Measurements from ENCODE around the gene IKBKG.
A peak's percentile ranks its signal among the peaks of the same experiment; 100 is the strongest.

Gene IKBKG

DNA sequence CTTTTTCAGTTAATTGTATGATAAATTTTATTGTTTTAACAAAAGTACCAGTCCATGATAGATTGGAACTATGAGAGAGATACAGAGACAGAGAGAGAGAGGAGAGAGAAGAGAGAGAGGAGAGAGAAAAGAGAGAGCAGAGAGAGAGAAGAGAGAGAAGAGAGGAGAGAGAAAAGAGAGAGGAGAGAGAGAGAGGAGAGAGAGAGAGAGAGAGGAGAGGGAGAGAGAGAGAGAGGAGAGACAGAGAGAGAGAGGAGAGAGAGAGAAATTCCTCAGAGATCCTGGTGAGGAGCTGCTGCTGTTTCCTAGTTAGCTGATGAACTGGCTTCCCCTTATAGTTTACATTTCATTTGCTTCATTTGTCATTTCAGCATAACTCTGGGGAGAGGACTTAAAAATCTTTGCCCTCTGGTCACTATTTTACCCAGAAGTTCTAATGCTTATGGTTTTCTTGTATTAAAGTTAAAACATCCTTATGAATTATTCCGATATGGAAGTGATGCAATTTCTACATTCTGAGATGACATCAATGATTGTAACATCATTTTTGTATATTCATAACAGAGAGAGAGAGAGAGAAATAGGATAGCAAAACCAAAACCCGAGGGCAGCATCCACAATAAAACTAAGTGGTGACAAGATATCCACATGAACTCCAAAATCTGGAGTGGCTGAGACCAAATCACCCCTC is 48.3 kb downstream of the IKBKG start:
- in situ Hi-C loops (cut with HindIII; ENCODE audit: low sequenced_read_pairs): no loop called here
- no peak for DNase-seq (ENCODE audit: low read depth, low spot score)
- H3K4me3 ChIP-seq (ENCODE audit: low read depth, low read length): no peak overlapping the region
- TF ChIP-seq, protein P1, sequence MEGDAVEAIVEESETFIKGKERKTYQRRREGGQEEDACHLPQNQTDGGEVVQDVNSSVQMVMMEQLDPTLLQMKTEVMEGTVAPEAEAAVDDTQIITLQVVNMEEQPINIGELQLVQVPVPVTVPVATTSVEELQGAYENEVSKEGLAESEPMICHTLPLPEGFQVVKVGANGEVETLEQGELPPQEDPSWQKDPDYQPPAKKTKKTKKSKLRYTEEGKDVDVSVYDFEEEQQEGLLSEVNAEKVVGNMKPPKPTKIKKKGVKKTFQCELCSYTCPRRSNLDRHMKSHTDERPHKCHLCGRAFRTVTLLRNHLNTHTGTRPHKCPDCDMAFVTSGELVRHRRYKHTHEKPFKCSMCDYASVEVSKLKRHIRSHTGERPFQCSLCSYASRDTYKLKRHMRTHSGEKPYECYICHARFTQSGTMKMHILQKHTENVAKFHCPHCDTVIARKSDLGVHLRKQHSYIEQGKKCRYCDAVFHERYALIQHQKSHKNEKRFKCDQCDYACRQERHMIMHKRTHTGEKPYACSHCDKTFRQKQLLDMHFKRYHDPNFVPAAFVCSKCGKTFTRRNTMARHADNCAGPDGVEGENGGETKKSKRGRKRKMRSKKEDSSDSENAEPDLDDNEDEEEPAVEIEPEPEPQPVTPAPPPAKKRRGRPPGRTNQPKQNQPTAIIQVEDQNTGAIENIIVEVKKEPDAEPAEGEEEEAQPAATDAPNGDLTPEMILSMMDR (IDR thresholded peaks at IDR 0.05; ENCODE audit: low read depth, low read length): no peak

DNA sequence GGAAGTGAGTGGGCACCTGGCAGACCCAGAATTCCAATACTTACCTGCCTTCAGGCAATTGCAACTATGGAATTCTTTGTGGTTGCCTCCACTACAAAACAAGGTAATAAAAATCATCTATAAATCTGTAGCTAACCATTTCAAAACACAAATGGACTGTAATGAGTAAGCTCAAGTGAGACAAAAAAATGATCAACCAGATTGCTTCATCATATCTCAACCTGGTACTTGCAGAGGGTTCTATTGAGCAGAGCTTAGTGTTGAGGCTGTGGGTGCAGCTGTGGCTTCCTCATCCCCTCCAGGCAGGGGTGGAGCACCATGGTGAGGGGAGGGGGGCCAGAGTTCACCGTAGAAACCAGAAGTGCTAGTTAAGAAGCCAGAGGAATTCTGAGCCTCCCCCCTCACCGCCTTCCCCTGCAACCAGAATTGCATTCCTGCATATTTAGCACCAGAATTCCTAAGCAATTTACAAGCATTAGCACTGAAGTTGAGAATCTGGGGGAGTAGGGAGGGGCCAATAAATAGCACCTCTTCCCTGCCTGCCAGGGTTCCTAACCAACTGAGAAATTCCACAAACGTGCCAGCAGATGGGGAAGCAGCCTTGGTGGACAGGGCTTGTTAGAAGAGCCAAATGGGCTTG is 49.0 kb downstream of the IKBKG start:
- TF ChIP-seq, protein P1 (IDR thresholded peaks at IDR 0.05; ENCODE audit: low read depth, low read length): no peak
- in situ Hi-C loops (cut with HindIII; ENCODE audit: low sequenced_read_pairs): no loop called here
- DNase-seq (ENCODE audit: low read depth, low spot score): peak; percentile 77
- H3K4me3 ChIP-seq (ENCODE audit: low read depth, low read length): no peak overlapping the region

DNA sequence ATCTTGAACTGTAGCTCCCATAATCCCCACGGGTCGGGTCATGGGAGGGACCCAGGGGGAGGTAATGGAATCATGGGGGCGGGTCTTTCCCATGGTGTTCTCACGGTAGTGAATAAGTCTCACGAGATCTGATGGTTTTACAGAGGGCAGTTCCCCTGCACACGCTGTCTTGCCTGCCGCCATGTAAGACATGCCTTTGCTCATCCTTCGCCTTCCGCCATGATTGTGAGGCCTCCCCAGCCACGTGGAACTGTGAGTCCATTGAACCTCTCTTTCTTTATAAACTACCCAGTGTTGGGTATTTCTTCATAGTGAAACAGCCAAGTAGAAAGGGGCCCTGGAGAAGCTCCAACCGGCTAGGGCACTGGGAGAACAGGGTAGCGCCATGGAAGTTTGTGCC is 49.8 kb downstream of the IKBKG start:
- in situ Hi-C loops (cut with HindIII; ENCODE audit: low sequenced_read_pairs): no loop called here
- TF ChIP-seq, protein P1 (IDR thresholded peaks at IDR 0.05; ENCODE audit: low read depth, low read length): no peak
- no peak for DNase-seq (ENCODE audit: low read depth, low spot score)
- H3K4me3 ChIP-seq (ENCODE audit: low read depth, low read length): no peak overlapping the region

DNA sequence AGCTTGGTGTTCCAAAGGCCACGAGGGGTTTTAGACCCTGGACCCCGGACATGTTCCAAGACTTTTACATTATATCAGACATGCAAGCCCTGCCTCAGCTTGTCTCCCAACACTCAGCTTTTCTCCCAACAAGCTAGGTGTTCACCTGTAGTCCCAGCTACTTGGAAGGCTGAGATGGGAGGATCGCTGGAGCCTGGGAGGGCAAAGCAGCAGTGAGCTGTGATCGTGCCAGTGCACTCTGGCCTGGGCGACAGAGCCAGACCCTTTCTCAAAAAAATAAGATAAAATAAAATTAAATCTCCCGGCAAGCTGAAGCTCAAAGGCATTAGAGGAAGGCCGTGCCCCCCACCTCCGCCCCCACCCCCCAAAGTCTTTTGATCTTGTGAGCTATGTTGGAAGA is 51.2 kb downstream of the IKBKG start:
- TF ChIP-seq, protein P1 (IDR thresholded peaks at IDR 0.05; ENCODE audit: low read depth, low read length): no peak
- no peak for DNase-seq (ENCODE audit: low read depth, low spot score)
- in situ Hi-C loops (cut with HindIII; ENCODE audit: low sequenced_read_pairs): no loop called here
- H3K4me3 ChIP-seq (ENCODE audit: low read depth, low read length): no peak overlapping the region

DNA sequence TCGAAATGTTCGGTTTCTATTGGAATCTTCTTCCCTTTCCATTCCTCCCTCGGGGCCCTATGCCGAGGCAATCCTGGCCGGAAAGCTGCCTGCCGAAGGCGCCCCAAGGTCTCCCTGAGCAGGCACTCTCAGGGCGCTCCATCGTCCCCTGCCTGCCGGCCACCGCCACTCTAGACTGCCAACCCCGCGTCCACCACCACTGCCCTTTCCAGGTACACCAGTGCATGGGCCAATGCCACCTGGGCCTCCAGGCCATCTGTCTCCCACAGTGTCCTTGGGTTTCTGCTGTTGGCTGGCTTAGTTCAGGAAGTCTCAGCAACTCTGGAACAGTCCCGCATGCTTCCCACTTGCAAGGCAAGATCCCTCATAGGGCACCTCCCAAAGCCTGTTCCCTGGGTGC is 52.1 kb downstream of the IKBKG start:
- TF ChIP-seq, protein P1 (IDR thresholded peaks at IDR 0.05; ENCODE audit: low read depth, low read length): no peak
- in situ Hi-C loops (cut with HindIII; ENCODE audit: low sequenced_read_pairs): no loop called here
- no peak overlapping the region for H3K4me3 ChIP-seq (ENCODE audit: low read depth, low read length)
- DNase-seq (ENCODE audit: low read depth, low spot score): no peak

DNA sequence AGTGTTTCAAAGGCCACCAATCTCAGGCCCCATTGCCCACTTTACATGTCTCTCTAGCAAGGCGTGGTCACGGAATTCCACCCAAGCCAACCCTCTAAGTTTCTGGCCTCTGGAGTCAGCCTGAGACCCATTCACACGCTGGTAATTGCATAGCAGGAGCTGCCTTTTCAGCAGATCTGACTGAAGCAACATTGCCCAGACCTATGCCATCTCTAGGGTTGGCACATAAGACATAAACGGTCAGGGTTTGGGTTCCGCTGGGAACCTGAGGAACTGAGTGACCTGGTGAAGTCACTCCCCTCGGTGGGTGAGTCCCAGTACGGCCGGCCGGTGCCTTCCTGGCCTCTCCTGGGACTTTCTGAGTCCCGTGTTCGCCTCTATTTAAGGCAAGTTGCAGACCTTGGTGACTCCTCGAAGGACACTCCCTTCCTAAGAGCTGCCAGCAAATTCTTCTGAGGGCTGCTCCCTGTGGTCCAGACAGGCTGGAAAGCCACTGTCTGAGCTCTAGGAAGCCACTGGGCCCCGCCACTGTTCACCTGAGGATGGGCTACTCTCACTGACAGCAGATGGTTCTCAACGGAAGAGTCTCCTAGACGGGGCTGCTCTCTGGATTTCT is 53.4 kb downstream of the IKBKG start:
- no peak overlapping the region for H3K4me3 ChIP-seq (ENCODE audit: low read depth, low read length)
- peak; percentile 44 for DNase-seq (ENCODE audit: low read depth, low spot score)
- in situ Hi-C loops (cut with HindIII; ENCODE audit: low sequenced_read_pairs): no loop called here
- TF ChIP-seq, protein P1 (IDR thresholded peaks at IDR 0.05; ENCODE audit: low read depth, low read length): no peak

Data from astrocyte of the spinal cord (primary cell).